Hematopoietic multipotent progenitor cell treated with erythropoietin and hydrocortisone succinate and interleukin-3 and kit ligand, for 4 days (in vitro differentiated cells): ENCODE measurements around the gene ATP5F1E.

Experiments used
- DNase-seq: peaks from one replicate; pipeline ENCODE4 v3.0.0-alpha.2; 2015

ATP5F1E gene

GRCh38 chr20:59032023-59032712 lies at the start of gene ATP5F1E:
ATP5F1E (minus strand) TSS chr20:59032335; CDS start chr20:59032251, 84 bp downstream.
- DNase-seq, result peak; percentile 98

GRCh38 chr20:59081036-59081435 lies 48.9 kb upstream of the ATP5F1E start:
- no peak for DNase-seq

GRCh38 chr20:59078231-59078630 lies 46.1 kb upstream of the ATP5F1E start:
- DNase-seq, result no peak

- no peak for DNase-seq
These were observed 45.6 kb upstream of the ATP5F1E start for GRCh38 chr20:59077705-59078104.

GRCh38 chr20:59075934-59076508 lies 43.9 kb upstream of the ATP5F1E start:
- no peak for DNase-seq

- DNase-seq, result no peak
These were observed 42.3 kb upstream of the ATP5F1E start for GRCh38 chr20:59074456-59074855.

- DNase-seq, result no peak
These were observed 41.4 kb upstream of the ATP5F1E start for GRCh38 chr20:59073582-59073981.

GRCh38 chr20:59071216-59071615 lies 39.1 kb upstream of the ATP5F1E start:
- DNase-seq, result no peak

- no peak for DNase-seq
These were observed 36.9 kb upstream of the ATP5F1E start for GRCh38 chr20:59069026-59069425.

GRCh38 chr20:59068534-59068933 lies 36.4 kb upstream of the ATP5F1E start:
- no peak for DNase-seq

- no peak for DNase-seq
These were observed 32.1 kb upstream of the ATP5F1E start for GRCh38 chr20:59064214-59064722.

- no peak for DNase-seq
These were observed 31.5 kb upstream of the ATP5F1E start for GRCh38 chr20:59063358-59064213.

GRCh38 chr20:59062081-59062480 lies 29.9 kb upstream of the ATP5F1E start:
- DNase-seq, result no peak

GRCh38 chr20:59055302-59055701 lies 23.2 kb upstream of the ATP5F1E start:
- DNase-seq, result peak; percentile 63

GRCh38 chr20:59051666-59052185 lies 19.6 kb upstream of the ATP5F1E start:
- DNase-seq, result no peak

- no peak for DNase-seq
These were observed 18.3 kb upstream of the ATP5F1E start for GRCh38 chr20:59050437-59050836.

GRCh38 chr20:59048681-59049030 lies 16.5 kb upstream of the ATP5F1E start:
- no peak for DNase-seq

- DNase-seq, result no peak
These were observed 16.0 kb upstream of the ATP5F1E start for GRCh38 chr20:59047938-59048680.

- DNase-seq, result no peak
These were observed 14.7 kb upstream of the ATP5F1E start for GRCh38 chr20:59046862-59047261.

GRCh38 chr20:59044796-59045195 lies 12.7 kb upstream of the ATP5F1E start:
- no peak for DNase-seq

GRCh38 chr20:59044295-59044694 lies 12.2 kb upstream of the ATP5F1E start:
- DNase-seq, result no peak

GRCh38 chr20:59043698-59044097 lies 11.6 kb upstream of the ATP5F1E start:
- DNase-seq, result no peak
